Left lung (tissue), 10 donors: ENCODE data around the gene SOBP. TPM values are rescaled to one million over a fixed set of nuclear protein-coding genes. Genes with fewer than 3 reads are reported as not detected.

Experiments used
- ATAC-seq: fragments of 200-7000 bp; cut with Tn5 transposase; one replicate; pipeline ENCODE4 v1.9.1; 2020; ENCODE audit warnings: moderate library complexity
- DNase-seq, 4 donors: peaks; one replicate each; pipeline ENCODE4 v3.0.0-alpha.2; 2013 to 2020
- H3K27ac ChIP-seq, 2 donors: fragments of 200-600 bp; sonication (generic) in 1 of 2; one replicate each; pipeline versions ENCODE4 v1.5.0 to v1.8.0; 2020 to 2021
- H3K27me3 ChIP-seq, 2 donors: fragments of 200-600 bp; sonication (generic) in 1 of 2; one replicate each; pipeline versions ENCODE4 v1.5.0 to v1.8.0; 2020 to 2021
- H3K36me3 ChIP-seq, 2 donors: fragments of 200-600 bp; sonication (generic) in 1 of 2; one replicate each; pipeline versions ENCODE4 v1.5.0 to v1.8.0; 2020 to 2021
- H3K4me1 ChIP-seq, 2 donors: fragments of 200-600 bp; one replicate each; pipeline ENCODE4 v1.8.0; 2021
- H3K4me3 ChIP-seq, 2 donors: fragments of 200-600 bp; sonication (generic) in 1 of 2; one replicate each; pipeline versions ENCODE4 v1.5.0 to v1.8.0; 2020 to 2021; ENCODE audit warnings: mild to moderate bottlenecking in 1 of 2
- H3K9me3 ChIP-seq, 2 donors: fragments of 200-600 bp; sonication (generic) in 1 of 2; one replicate each; pipeline versions ENCODE4 v1.5.0 to v1.8.0; 2020 to 2021
- intact Hi-C, 2 donors: fragments of 100-400 bp; cut with DNase I; formaldehyde crosslinking; loops; one replicate each; pipeline versions ENCODE4 v1.11.2 to v1.14.2; 2022
- polyA plus RNA-seq, 6 donors: library from polyadenylated mRNA; unstranded; fragments of 120-200 nt; gene quantifications; one replicate each; pipeline ENCODE4 v1.2.1, GENCODE V29; 2013; ENCODE audit not compliant: insufficient read length in 6 of 6
- total RNA-seq, 2 donors: library from RNA; stranded (reverse); fragmentation: NEBNext Ultra II Directional; extraction: Animal tissue kit (Norgen Biotek cat#: 25700); gene quantifications; one replicate each; pipeline ENCODE4 v1.2.1, GENCODE V29; 2021
- TF ChIP-seq, protein P1 (sequence below), 2 donors: fragments of 200-600 bp; sonication (generic) in 1 of 2; IDR thresholded peaks; one replicate each; pipeline versions ENCODE4 v1.5.0 to v1.8.0; 2021; ENCODE audit warnings: antibody characterized with exemption in 2 of 2
- donor health status: DM: no; HTN: yes; CAD: no.
- donor health status: DM: no; HTN: no; CAD: no.

The SOBP gene
- total and polyA plus RNA-seq, 8 donors = 6.5 to 11.1 (median 8.1) TPM

- Histone ChIP-seq H3K27me3 (no peaks in the 10 kb centered on the region), H3K36me3 (no peaks in the 10 kb centered on the region), H3K4me3 (no peak overlapping the region), H3K4me1 (peaks cover 2 to 17% of the 10 kb centered on the region in 2 donors), H3K9me3 (no peaks in the 10 kb centered on the region), H3K27ac (no peak overlapping the region)
- intact Hi-C loops = loop anchor here in 1 of 2 donors (10.0 kb wide), 1 partner anchor 169 kb away; no protein-coding TSS in a partner anchor
- ATAC-seq (no peak), DNase-seq (no peak)
- TF ChIP-seq, protein P1, sequence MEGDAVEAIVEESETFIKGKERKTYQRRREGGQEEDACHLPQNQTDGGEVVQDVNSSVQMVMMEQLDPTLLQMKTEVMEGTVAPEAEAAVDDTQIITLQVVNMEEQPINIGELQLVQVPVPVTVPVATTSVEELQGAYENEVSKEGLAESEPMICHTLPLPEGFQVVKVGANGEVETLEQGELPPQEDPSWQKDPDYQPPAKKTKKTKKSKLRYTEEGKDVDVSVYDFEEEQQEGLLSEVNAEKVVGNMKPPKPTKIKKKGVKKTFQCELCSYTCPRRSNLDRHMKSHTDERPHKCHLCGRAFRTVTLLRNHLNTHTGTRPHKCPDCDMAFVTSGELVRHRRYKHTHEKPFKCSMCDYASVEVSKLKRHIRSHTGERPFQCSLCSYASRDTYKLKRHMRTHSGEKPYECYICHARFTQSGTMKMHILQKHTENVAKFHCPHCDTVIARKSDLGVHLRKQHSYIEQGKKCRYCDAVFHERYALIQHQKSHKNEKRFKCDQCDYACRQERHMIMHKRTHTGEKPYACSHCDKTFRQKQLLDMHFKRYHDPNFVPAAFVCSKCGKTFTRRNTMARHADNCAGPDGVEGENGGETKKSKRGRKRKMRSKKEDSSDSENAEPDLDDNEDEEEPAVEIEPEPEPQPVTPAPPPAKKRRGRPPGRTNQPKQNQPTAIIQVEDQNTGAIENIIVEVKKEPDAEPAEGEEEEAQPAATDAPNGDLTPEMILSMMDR (IDR thresholded peaks at IDR 0.05) = no peak
These were observed 186.1 kb downstream of the SOBP start for GRCh38 chr6:107676042-107676441.

GRCh38 chr6:107677399-107677798 is 187.5 kb downstream of the SOBP start:
- Histone ChIP-seq H3K4me1 (peaks cover 0 to 10% of the 10 kb centered on the region in 2 donors), H3K9me3 (no peaks in the 10 kb centered on the region), H3K27me3 (no peaks in the 10 kb centered on the region), H3K27ac (no peak overlapping the region), H3K4me3 (no peak overlapping the region), H3K36me3 (no peaks in the 10 kb centered on the region)
- ATAC-seq (no peak), DNase-seq (no peak)
- intact Hi-C loops = loop anchor here in 1 of 2 donors (10.0 kb wide), 1 partner anchor 167 kb away; no protein-coding TSS in a partner anchor
- TF ChIP-seq, protein P1 (IDR thresholded peaks at IDR 0.05) = no peak

- no peaks in the 10 kb centered on the region for H3K27me3 ChIP-seq
- no peaks in the 10 kb centered on the region for H3K36me3 ChIP-seq
- DNase-seq (no peak), ATAC-seq (no peak)
- no peak overlapping the region for H3K27ac ChIP-seq
- H3K9me3 ChIP-seq = peaks cover 0 to 14% of the 10 kb centered on the region in 2 donors
- no peak overlapping the region for H3K4me3 ChIP-seq
- H3K4me1 ChIP-seq = peaks cover 0 to 10% of the 10 kb centered on the region in 2 donors
- TF ChIP-seq, protein P1 (IDR thresholded peaks at IDR 0.05) = no peak
- intact Hi-C loops = loop anchor here in 1 of 2 donors (10.0 kb wide), 1 partner anchor 165 kb away; no protein-coding TSS in a partner anchor
These were observed 189.5 kb downstream of the SOBP start for GRCh38 chr6:107679457-107679856.

GRCh38 chr6:107682721-107683120 is 192.8 kb downstream of the SOBP start:
- DNase-seq (no peak), ATAC-seq (no peak)
- Histone ChIP-seq H3K4me1 (no peaks in the 10 kb centered on the region), H3K36me3 (no peaks in the 10 kb centered on the region), H3K4me3 (no peak overlapping the region), H3K27me3 (no peaks in the 10 kb centered on the region), H3K27ac (no peak overlapping the region), H3K9me3 (peaks cover 0 to 14% of the 10 kb centered on the region in 2 donors)
- TF ChIP-seq, protein P1 (IDR thresholded peaks at IDR 0.05) = no peak
- intact Hi-C loops = no loop called here

- no peak overlapping the region for H3K27ac ChIP-seq
- H3K4me3 ChIP-seq = no peak overlapping the region
- DNase-seq (no peak), ATAC-seq (no peak)
- H3K27me3 ChIP-seq = no peaks in the 10 kb centered on the region
- H3K36me3 ChIP-seq = no peaks in the 10 kb centered on the region
- no peaks in the 10 kb centered on the region for H3K4me1 ChIP-seq
- intact Hi-C loops = no loop called here
- peaks cover 0 to 14% of the 10 kb centered on the region in 2 donors for H3K9me3 ChIP-seq
- TF ChIP-seq, protein P1 (IDR thresholded peaks at IDR 0.05) = no peak
These were observed 193.3 kb downstream of the SOBP start for GRCh38 chr6:107683183-107683582.
